ENCODE data around the gene OR7D2.

The OR7D2 gene

GRCh38 chr19:9140159-9140874 lies 38.5 kb upstream of the OR7D2 start, which contains the start of gene ZNF317:
Gene ZNF317, plus strand, starts transcription at chr19:9140397. Its CDS starts 15,620 bp downstream, at chr19:9156017.
- Histone ChIP-seq H3K9ac (peak within 1 kb of the TSS; percentile 81), H3K4me3 (ENCODE audit: low read depth, low read length) (peak within 1 kb of the TSS; percentile 96), H3K27ac (peak within 1 kb of the TSS; percentile 88), H3K4me1 (peaks cover 3% of the 10 kb centered on the region), H3K27me3 (ENCODE audit: control insufficient read depth, insufficient read depth, low read length) (no peaks in the 10 kb centered on the region), H3K79me2 (peaks cover 29% of the 10 kb centered on the region), H2AFZ (peak within 1 kb of the TSS; percentile 84), H3K9me3 (ENCODE audit: control insufficient read depth, low read length) (no peaks in the 10 kb centered on the region), H3K36me3 (ENCODE audit: control insufficient read depth, insufficient read depth, low read length) (no peaks in the 10 kb centered on the region), H3K4me2 (ENCODE audit: low read length) (peak within 1 kb of the TSS; percentile 97)
- TF ChIP-seq CTCF (IDR thresholded peaks at IDR 0.05), result no peak

GRCh38 chr19:9144920-9145319 lies 33.9 kb upstream of the OR7D2 start:
- H3K9ac ChIP-seq, result no peak overlapping the region
- H3K4me2 ChIP-seq (ENCODE audit: low read length), result no peak overlapping the region
- peaks cover 3% of the 10 kb centered on the region for H3K4me1 ChIP-seq
- peaks cover 66% of the 10 kb centered on the region for H3K79me2 ChIP-seq
- no peak overlapping the region for H3K4me3 ChIP-seq (ENCODE audit: low read depth, low read length)
- no peaks in the 10 kb centered on the region for H3K9me3 ChIP-seq (ENCODE audit: control insufficient read depth, low read length)
- H3K36me3 ChIP-seq (ENCODE audit: control insufficient read depth, insufficient read depth, low read length), result no peaks in the 10 kb centered on the region
- H3K27ac ChIP-seq, result no peak overlapping the region
- H3K27me3 ChIP-seq (ENCODE audit: control insufficient read depth, insufficient read depth, low read length), result no peaks in the 10 kb centered on the region
- no peak for TF ChIP-seq CTCF (IDR thresholded peaks at IDR 0.05)
- no peak overlapping the region for H2AFZ ChIP-seq

- H3K9me3 ChIP-seq (ENCODE audit: control insufficient read depth, low read length), result no peaks in the 10 kb centered on the region
These were observed 31.9 kb upstream of the OR7D2 start for GRCh38 chr19:9146882-9147281.

GRCh38 chr19:9148697-9149096 lies 30.1 kb upstream of the OR7D2 start:
- Histone ChIP-seq H3K4me2 (ENCODE audit: low read length) (no peak overlapping the region), H3K9me3 (ENCODE audit: control insufficient read depth, low read length) (no peaks in the 10 kb centered on the region), H3K4me3 (ENCODE audit: low read depth, low read length) (no peak overlapping the region), H2AFZ (no peak overlapping the region), H3K79me2 (peaks cover 84% of the 10 kb centered on the region), H3K9ac (no peak overlapping the region), H3K4me1 (no peaks in the 10 kb centered on the region), H3K27ac (no peak overlapping the region), H3K27me3 (ENCODE audit: control insufficient read depth, insufficient read depth, low read length) (no peaks in the 10 kb centered on the region), H3K36me3 (ENCODE audit: control insufficient read depth, insufficient read depth, low read length) (no peaks in the 10 kb centered on the region)
- TF ChIP-seq CTCF (IDR thresholded peaks at IDR 0.05), result no peak

More at GRCh38 chr19:9146882-9147281, 31.9 kb upstream of the OR7D2 start:
- Histone ChIP-seq H3K4me2 (ENCODE audit: low read length) (no peak overlapping the region), H3K4me1 (peaks cover under 1% of the 10 kb centered on the region), H3K4me3 (ENCODE audit: low read depth, low read length) (no peak overlapping the region), H3K36me3 (ENCODE audit: control insufficient read depth, insufficient read depth, low read length) (no peaks in the 10 kb centered on the region), H3K27me3 (ENCODE audit: control insufficient read depth, insufficient read depth, low read length) (no peaks in the 10 kb centered on the region), H3K27ac (no peak overlapping the region), H2AFZ (no peak overlapping the region), H3K9ac (no peak overlapping the region), H3K79me2 (peaks cover 69% of the 10 kb centered on the region)
- TF ChIP-seq CTCF (IDR thresholded peaks at IDR 0.05), result no peak

GRCh38 chr19:9149997-9150396 lies 28.8 kb upstream of the OR7D2 start:
- Histone ChIP-seq H3K27ac (no peak overlapping the region), H3K9me3 (ENCODE audit: control insufficient read depth, low read length) (no peaks in the 10 kb centered on the region), H3K9ac (no peak overlapping the region), H3K4me2 (ENCODE audit: low read length) (no peak overlapping the region), H3K4me3 (ENCODE audit: low read depth, low read length) (no peak overlapping the region), H3K79me2 (peaks cover 79% of the 10 kb centered on the region), H3K36me3 (ENCODE audit: control insufficient read depth, insufficient read depth, low read length) (no peaks in the 10 kb centered on the region), H3K27me3 (ENCODE audit: control insufficient read depth, insufficient read depth, low read length) (no peaks in the 10 kb centered on the region), H3K4me1 (no peaks in the 10 kb centered on the region), H2AFZ (no peak overlapping the region)
- TF ChIP-seq CTCF (IDR thresholded peaks at IDR 0.05), result no peak

Data from parathyroid adenoma (tissue), 2 donors.